Skin of body (tissue), 2 donors: ENCODE data around the gene TMEM259. TPM values are rescaled to one million over a fixed set of nuclear protein-coding genes. Genes with fewer than 3 reads are reported as not detected.

Experiments used
- DNase-seq: peaks from one replicate; lab custom pipeline; 2025; lab: John Stamatoyannopoulos, UW
- total RNA-seq: library from RNA; depleted of rRNA; stranded (reverse); fragments of >200 nt; gene quantifications from one replicate; pipeline ENCODE4 v1.2.3, GENCODE V29; 2014

The TMEM259 gene
- total RNA-seq, 1 donor from 2014 or later, result 40.6 TPM

- DNase-seq, result no peak
Measured at GRCh38 chr19:1055886-1056620, 35.1 kb upstream of the TMEM259 start.

- DNase-seq, result no peak
Measured at GRCh38 chr19:1055028-1055425, 34.1 kb upstream of the TMEM259 start.

- DNase-seq, result no peak
Measured at GRCh38 chr19:1054102-1055027, 33.4 kb upstream of the TMEM259 start.

- DNase-seq, result no peak
Measured at GRCh38 chr19:1053176-1054101, 32.5 kb upstream of the TMEM259 start.

GRCh38 chr19:1052349-1052975 is 31.5 kb upstream of the TMEM259 start:
- no peak for DNase-seq

- no peak for DNase-seq
Measured at GRCh38 chr19:1051791-1052190, 30.9 kb upstream of the TMEM259 start.

- no peak for DNase-seq
Measured at GRCh38 chr19:1050989-1051788, 30.3 kb upstream of the TMEM259 start.

- DNase-seq, result no peak
Measured at GRCh38 chr19:1049800-1050199, 28.9 kb upstream of the TMEM259 start.

- no peak for DNase-seq
Measured at GRCh38 chr19:1049106-1049505, 28.2 kb upstream of the TMEM259 start.

GRCh38 chr19:1047696-1048147 is 26.8 kb upstream of the TMEM259 start:
- DNase-seq, result no peak

- no peak for DNase-seq
Measured at GRCh38 chr19:1046836-1047695, 26.1 kb upstream of the TMEM259 start.

GRCh38 chr19:1046117-1046626 is 25.2 kb upstream of the TMEM259 start:
- DNase-seq, result no peak

- no peak for DNase-seq
Measured at GRCh38 chr19:1045247-1045603, 24.3 kb upstream of the TMEM259 start.

GRCh38 chr19:1042689-1043511 is 22.0 kb upstream of the TMEM259 start:
- DNase-seq, result no peak

GRCh38 chr19:1041835-1042685 is 21.1 kb upstream of the TMEM259 start:
- DNase-seq, result no peak

- no peak for DNase-seq
Measured at GRCh38 chr19:1041272-1041834, 20.4 kb upstream of the TMEM259 start.
